Activated T-cell treated with anti-CD3 and anti-CD28 coated beads, Interleukin-2, amount 50 U/mL, for 1 hour (primary cell): Measurements from ENCODE around the gene SOWAHB.
"Not testable (repeated sequence)": the region's sequence is repeated elsewhere in the genome, so short reads cannot be mapped to it uniquely, and the experiment has no call there.

ENCODE experiments used
- DNase-seq: peaks from one replicate; pipeline ENCODE4 v3.0.0-alpha.2; 2020

The SOWAHB gene

GRCh38 chr4:76895619-76896018, 2.3 kb downstream of the SOWAHB start:
- no peak for DNase-seq

- no peak for DNase-seq
Measured at GRCh38 chr4:76894537-76895255, 3.2 kb downstream of the SOWAHB start.

- DNase-seq, result no peak
Measured at GRCh38 chr4:76892601-76893000, 5.3 kb downstream of the SOWAHB start.

- no peak for DNase-seq
Measured at GRCh38 chr4:76892001-76892400, 5.9 kb downstream of the SOWAHB start.

GRCh38 chr4:76886848-76887441, 11.0 kb downstream of the SOWAHB start:
- no peak for DNase-seq

- DNase-seq, result no peak
Measured at GRCh38 chr4:76886214-76886613, 11.7 kb downstream of the SOWAHB start.

- no peak for DNase-seq
Measured at GRCh38 chr4:76883147-76883546, 14.8 kb downstream of the SOWAHB start.

GRCh38 chr4:76882630-76883029, 15.3 kb downstream of the SOWAHB start:
- DNase-seq, result no peak

GRCh38 chr4:76881375-76881774, 16.6 kb downstream of the SOWAHB start:
- no peak for DNase-seq

- DNase-seq, result no peak
Measured at GRCh38 chr4:76879731-76880364, 18.1 kb downstream of the SOWAHB start.

GRCh38 chr4:76878641-76879165, 19.2 kb downstream of the SOWAHB start:
- not testable (repeated sequence) for DNase-seq

- no peak for DNase-seq
Measured at GRCh38 chr4:76874176-76874575, 23.8 kb downstream of the SOWAHB start.

- DNase-seq, result no peak
Measured at GRCh38 chr4:76873495-76873894, 24.4 kb downstream of the SOWAHB start.

- DNase-seq, result no peak
Measured at GRCh38 chr4:76872556-76872955, 25.4 kb downstream of the SOWAHB start.

GRCh38 chr4:76868780-76869179, 29.2 kb downstream of the SOWAHB start:
- not testable (repeated sequence) for DNase-seq

GRCh38 chr4:76867880-76868655, 29.9 kb downstream of the SOWAHB start:
- DNase-seq, result no peak

- DNase-seq, result no peak
Measured at GRCh38 chr4:76867377-76867776, 30.6 kb downstream of the SOWAHB start.

- no peak for DNase-seq
Measured at GRCh38 chr4:76866641-76867040, 31.3 kb downstream of the SOWAHB start.

- DNase-seq, result no peak
Measured at GRCh38 chr4:76858319-76858718, 39.6 kb downstream of the SOWAHB start.

- no peak for DNase-seq
Measured at GRCh38 chr4:76857074-76857409, 40.9 kb downstream of the SOWAHB start.

GRCh38 chr4:76856243-76857073, 41.5 kb downstream of the SOWAHB start:
- no peak for DNase-seq

- no peak for DNase-seq
Measured at GRCh38 chr4:76854858-76855257, 43.1 kb downstream of the SOWAHB start.
